Measurements from ENCODE around the gene LGALS3BP.
"Not testable (repeated sequence)": the region's sequence is repeated elsewhere in the genome, so short reads cannot be mapped to it uniquely, and the experiment has no call there.

Gene LGALS3BP

DNA sequence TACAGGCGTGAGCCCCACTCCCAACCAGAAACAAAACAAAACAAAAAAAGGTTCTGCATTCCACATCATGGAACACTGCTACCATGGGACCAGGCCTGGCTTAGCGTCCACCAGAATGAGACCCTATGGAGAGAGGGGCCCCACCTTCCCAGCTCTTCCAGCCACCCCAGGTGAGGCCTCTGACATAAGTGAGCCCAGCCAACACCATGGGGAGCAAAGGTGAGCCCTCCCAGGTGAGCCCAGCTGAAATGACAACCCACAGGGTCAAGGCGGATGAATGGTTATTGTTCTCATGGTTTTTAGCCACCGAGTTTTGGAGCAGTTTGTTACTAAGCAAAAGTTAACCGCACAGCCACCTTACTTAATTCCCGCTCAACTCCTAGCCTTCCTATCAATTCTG is 16.3 kb downstream of the LGALS3BP start:
- no peak for DNase-seq (ENCODE audit: low read depth in 2 of 2)

GRCh38 chr17:78962984-78963348 is 16.8 kb downstream of the LGALS3BP start:
- DNase-seq (ENCODE audit: low read depth in 2 of 2): not testable (repeated sequence)

DNA sequence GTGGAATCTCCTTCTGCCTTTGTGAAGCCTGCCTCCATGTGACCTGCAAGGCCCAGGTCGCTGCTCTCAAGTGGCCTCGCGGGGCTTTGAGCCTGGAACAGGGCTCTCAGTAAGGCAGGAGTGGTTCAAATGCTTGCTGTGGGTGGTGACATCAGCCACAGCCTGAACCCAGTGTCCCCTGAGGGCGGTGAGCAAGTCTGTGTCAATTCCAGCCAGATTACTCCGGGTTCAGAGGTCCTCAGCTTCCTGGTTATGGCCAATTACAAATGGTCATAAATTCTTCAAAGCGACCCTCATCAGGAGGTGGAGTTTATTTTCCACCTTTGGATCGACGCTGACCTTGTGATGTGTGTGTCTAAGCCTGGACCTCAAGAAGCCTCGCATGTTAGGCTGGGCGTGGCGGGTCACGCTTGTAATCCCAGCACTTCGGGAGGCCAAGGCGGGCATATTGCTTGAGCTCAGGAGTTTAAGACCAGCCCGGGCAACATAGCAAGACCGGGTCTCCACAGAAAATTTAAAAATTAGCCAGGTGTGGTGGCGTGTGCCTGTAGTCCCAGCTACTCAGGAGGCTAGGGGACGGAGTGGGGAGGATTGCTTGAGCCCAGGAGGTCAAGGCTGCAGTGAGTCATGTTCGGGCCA is 17.3 kb downstream of the LGALS3BP start:
- no peak for DNase-seq (ENCODE audit: low read depth in 2 of 2)

DNA sequence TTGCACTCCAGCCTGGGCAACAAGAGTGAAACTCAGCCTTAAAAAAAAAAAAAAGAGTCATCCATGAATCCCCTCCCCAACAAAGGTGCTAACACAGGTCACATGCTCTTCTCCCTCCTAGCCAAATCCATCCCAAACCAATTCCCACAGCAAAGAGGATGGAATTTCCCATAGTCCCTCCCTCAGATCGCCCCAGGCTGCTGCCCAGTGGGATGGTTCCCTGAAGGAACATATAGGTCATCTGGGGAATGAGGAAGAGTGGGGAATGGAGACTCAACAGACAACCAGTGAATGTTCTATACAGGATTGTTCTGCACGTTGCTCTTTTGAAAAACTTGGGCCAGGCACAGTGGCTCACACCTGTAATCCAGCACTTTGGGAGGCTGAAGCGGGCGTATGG is 18.2 kb downstream of the LGALS3BP start:
- no peak for DNase-seq (ENCODE audit: low read depth in 2 of 2)

DNA sequence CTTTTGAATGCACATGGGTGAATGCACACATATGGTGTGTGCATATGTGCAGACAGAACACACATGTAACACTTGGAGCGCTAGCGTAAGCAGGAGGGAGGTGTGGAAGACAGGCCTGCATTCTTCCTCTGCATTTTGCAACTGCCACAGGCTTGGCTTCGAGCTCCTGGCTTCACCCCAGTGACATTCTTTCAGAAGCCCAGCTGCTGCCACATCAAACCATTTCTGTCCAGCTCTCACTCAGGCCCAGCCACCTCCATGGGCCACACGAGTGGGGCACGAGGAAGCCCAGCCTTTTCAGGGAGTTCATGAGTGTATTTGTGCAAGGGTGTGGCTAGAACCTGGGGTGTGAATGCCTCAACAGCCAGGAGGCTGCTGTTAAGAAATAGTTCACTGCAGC is 18.8 kb downstream of the LGALS3BP start:
- no peak for DNase-seq (ENCODE audit: low read depth in 2 of 2)

GRCh38 chr17:78959803-78960202 is 19.9 kb downstream of the LGALS3BP start:
- no peak for DNase-seq (ENCODE audit: low read depth in 2 of 2)

GRCh38 chr17:78958641-78959127 is 21.0 kb downstream of the LGALS3BP start:
- DNase-seq (ENCODE audit: low read depth in 2 of 2): no peak

- no peak for DNase-seq (ENCODE audit: low read depth in 2 of 2)
Observed at GRCh38 chr17:78957128-78957527, 22.6 kb downstream of the LGALS3BP start.

DNA sequence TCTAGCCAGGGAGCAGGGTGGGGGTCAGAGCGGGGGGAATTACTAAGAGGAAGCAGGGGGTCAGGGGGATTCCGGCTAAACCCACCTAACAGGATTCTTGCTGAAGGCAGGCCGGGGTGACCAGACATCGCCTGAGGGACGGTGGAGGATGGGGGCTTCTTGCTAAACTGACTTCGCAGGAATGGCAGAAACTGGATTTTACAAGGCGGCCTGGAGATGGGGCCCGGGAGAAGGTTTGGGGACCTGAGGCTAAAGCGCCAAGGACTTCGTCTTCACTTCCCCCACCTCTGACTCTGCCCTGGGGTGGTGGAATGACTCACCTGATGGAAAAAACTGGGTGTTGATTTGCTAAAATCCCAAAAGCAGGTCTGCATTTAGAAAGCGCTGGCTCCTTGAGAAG is 23.5 kb downstream of the LGALS3BP start:
- DNase-seq (ENCODE audit: low read depth in 2 of 2): no peak

DNA sequence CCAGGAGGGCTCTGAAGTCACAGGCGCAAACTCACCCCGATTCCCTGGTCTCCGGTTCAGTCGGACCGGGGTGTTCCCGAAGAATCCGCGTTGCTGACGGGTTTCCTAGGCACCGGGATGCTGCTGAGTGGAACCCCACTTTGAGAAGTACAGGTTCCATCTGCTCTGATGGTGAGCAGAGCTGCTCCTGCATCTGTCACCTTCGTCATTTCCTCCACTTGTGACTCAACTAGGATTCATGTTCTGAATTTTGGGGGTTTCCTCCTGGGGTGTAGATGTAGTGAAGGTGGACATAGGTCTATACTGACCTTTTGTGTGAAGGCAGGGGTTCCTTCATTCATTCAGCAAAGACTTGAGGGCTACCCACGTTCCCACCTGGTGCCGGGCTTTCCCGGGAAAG is 25.0 kb downstream of the LGALS3BP start:
- no peak for DNase-seq (ENCODE audit: low read depth in 2 of 2)

GRCh38 chr17:78953356-78954350 is 26.1 kb downstream of the LGALS3BP start:
- DNase-seq (ENCODE audit: low read depth in 2 of 2): no peak

DNA sequence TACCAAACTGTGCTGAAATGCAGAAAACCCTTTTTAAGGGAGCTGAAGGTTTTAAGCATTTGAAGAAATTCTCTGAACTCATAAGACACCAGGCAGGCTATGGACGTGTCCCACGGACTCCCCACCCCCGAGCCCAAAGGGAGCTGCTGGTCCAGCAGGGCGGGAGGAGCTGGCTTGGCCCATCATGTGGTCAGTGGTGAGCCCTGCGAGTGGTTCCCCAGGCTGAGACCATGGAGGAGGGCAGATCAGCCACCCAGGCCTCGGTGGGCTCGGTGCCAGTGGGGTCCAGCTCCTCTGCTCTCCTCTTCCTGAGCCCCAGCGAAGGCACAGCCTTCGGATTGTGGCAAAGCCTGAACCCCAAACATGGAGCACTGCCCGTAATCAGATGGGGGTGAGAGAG is 27.0 kb downstream of the LGALS3BP start:
- DNase-seq (ENCODE audit: low read depth in 2 of 2): no peak

- no peak for DNase-seq (ENCODE audit: low read depth in 2 of 2)
Observed at GRCh38 chr17:78951967-78952551, 27.7 kb downstream of the LGALS3BP start.

- no peak for DNase-seq (ENCODE audit: low read depth in 2 of 2)
Observed at GRCh38 chr17:78950870-78951269, 28.9 kb downstream of the LGALS3BP start.

GRCh38 chr17:78947235-78948149 is 32.2 kb downstream of the LGALS3BP start:
- DNase-seq (ENCODE audit: low read depth in 2 of 2): no peak

- no peak for DNase-seq (ENCODE audit: low read depth in 2 of 2)
Observed at GRCh38 chr17:78946631-78947030, 33.1 kb downstream of the LGALS3BP start.

DNA sequence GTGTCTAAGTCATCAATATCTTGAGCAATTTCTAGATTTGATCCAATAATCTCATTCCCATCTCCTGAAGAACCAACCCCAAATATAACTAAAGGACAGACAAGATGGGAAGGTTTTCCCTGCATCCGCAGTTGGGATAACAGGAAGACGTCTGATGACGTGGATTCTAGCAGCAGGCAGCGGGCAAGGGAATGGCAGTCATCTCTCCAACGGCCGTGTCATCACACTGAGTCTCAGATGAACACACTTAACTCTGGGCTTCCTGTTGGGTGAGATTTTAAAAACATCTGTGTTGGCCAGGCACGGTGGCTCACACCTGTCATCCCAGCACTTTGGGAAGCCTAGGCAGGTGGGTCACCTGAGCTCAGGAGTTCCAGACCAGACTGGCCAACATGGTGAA is 33.6 kb downstream of the LGALS3BP start:
- DNase-seq (ENCODE audit: low read depth in 2 of 2): no peak

- not testable (repeated sequence) for DNase-seq (ENCODE audit: low read depth in 2 of 2)
Observed at GRCh38 chr17:78945455-78945854, 34.3 kb downstream of the LGALS3BP start.

GRCh38 chr17:78944956-78945355 is 34.8 kb downstream of the LGALS3BP start:
- no peak for DNase-seq (ENCODE audit: low read depth in 2 of 2)

DNA sequence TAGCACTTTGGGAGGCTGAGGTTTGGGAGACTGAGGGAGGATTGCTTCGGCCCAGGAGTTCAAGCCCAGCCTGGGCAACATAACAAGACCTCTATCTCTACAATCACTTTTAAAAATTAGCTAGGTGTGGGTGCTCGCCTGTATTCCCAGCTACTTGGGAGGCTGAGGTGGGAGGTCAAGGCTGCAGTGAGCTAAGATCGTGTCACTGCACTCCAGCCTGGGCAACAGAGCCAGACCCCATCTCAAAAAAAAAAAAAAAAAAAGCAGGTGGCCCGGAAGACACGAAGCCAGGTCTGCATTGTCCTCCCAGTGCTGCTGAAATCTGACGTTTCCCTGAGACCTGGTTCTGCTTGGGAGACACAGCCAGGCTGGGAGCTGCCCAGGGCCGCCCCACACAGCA is 35.7 kb downstream of the LGALS3BP start:
- DNase-seq (ENCODE audit: low read depth in 2 of 2): no peak

DNA sequence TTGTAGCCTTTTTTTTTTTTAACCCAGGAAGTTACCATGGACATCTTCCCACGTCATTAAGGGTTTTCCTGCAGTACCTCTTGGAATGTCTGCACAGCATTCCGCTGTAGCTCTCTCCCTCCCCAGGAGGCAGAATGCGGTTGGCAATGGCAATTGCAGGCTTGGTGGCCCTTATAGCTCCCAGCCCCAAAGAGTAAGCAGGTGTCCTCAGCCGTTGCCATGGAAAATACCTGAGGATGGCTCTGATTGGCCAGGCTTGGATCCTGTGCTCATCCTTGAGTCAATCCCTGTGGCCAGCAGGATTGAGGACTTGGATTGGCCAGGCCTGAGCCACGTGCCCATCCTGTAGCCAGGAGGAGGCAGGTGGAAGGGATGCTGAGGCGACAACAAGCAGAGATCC is 39.0 kb downstream of the LGALS3BP start:
- DNase-seq (ENCODE audit: low read depth in 2 of 2): no peak

- DNase-seq (ENCODE audit: low read depth in 2 of 2): no peak
Observed at GRCh38 chr17:78940258-78940657, 39.5 kb downstream of the LGALS3BP start.
